CD14-positive monocyte (primary cell): Measurements from ENCODE around the gene UBE3A. TPM values are rescaled to one million over a fixed set of nuclear protein-coding genes. Genes with fewer than 3 reads are reported as not detected.

Experiments
- DNase-seq, 3 donors: peaks; one replicate each; pipeline ENCODE4 v3.0.0-alpha.2; 2011 to 2022
- H2AFZ ChIP-seq: 2 replicates; pipeline ENCODE4 v1.6.0; 2012; ENCODE audit warnings: mild to moderate bottlenecking, low read depth, low read length, inconsistent platforms; ENCODE audit not compliant: insufficient read depth, poor library complexity, severe bottlenecking
- H3K27ac ChIP-seq, 2 donors: 1 replicate in 1 of 2; 2 replicates in 1 of 2; pipeline ENCODE4 v1.5.1; 2012 to 2013; ENCODE audit warnings: low read length in 2 of 2, control low read depth in 1 of 2, inconsistent platforms in 1 of 2, low read depth in 1 of 2, mild to moderate bottlenecking in 1 of 2
- H3K27me3 ChIP-seq, 2 donors: one replicate each; pipeline versions ENCODE4 v1.6.0 to v1.6.1; 2011 to 2013; ENCODE audit warnings: low read length in 2 of 2; ENCODE audit not compliant: control insufficient read depth in 2 of 2, insufficient read depth in 2 of 2
- H3K36me3 ChIP-seq, 2 donors: replicated peaks in 1 of 2; 1 replicate in 1 of 2; 2 replicates in 1 of 2; pipeline versions ENCODE4 v1.5.1 to v1.6.1; 2012 to 2013; ENCODE audit warnings: low read length in 2 of 2, control low read depth in 1 of 2, inconsistent platforms in 1 of 2, mild to moderate bottlenecking in 1 of 2; ENCODE audit not compliant: insufficient read depth in 2 of 2, control insufficient read depth in 1 of 2
- H3K4me1 ChIP-seq, 2 donors: 1 replicate in 1 of 2; 2 replicates in 1 of 2; pipeline versions ENCODE4 v1.5.1 to v1.6.1; 2012 to 2013; ENCODE audit warnings: low read length in 2 of 2, control low read depth in 1 of 2, inconsistent platforms in 1 of 2, mild to moderate bottlenecking in 1 of 2, moderate library complexity in 1 of 2; ENCODE audit not compliant: insufficient read depth in 2 of 2, control insufficient read depth in 1 of 2
- H3K4me2 ChIP-seq: replicated peaks from 2 replicates; pipeline ENCODE3; 2012; ENCODE audit warnings: low read length, moderate library complexity, mild to moderate bottlenecking; ENCODE audit not compliant: poor library complexity, severe bottlenecking; ENCODE audit errors: extremely low read depth
- H3K4me3 ChIP-seq, 3 experiments: fragments of 200-600 bp in 1 of 3; sonication (generic) in 1 of 3; replicated peaks in 1 of 3; 1 replicate in 2 of 3; 2 replicates in 1 of 3; pipeline ENCODE4 v1.5.1; 2011 to 2013; ENCODE audit warnings: low read length in 3 of 3, mild to moderate bottlenecking in 3 of 3, control low read depth in 2 of 3, low read depth in 2 of 3, inconsistent platforms in 1 of 3, moderate library complexity in 1 of 3
- H3K79me2 ChIP-seq: 2 replicates; pipeline ENCODE4 v1.6.0; 2012; ENCODE audit warnings: mild to moderate bottlenecking, control low read depth, inconsistent platforms, low read length, moderate library complexity; ENCODE audit not compliant: insufficient read depth
- H3K9ac ChIP-seq: 2 replicates; pipeline ENCODE4 v1.6.0; 2017; ENCODE audit warnings: low read length, mild to moderate bottlenecking; ENCODE audit not compliant: insufficient read depth, poor library complexity, severe bottlenecking
- H3K9me3 ChIP-seq, 2 donors: replicated peaks in 1 of 2; 1 replicate in 1 of 2; 2 replicates in 1 of 2; pipeline versions ENCODE4 v1.5.1 to v1.6.1; 2012 to 2013; ENCODE audit warnings: low read length in 2 of 2, control low read depth in 1 of 2; ENCODE audit not compliant: control insufficient read depth in 1 of 2, insufficient read depth in 1 of 2
- H4K20me1 ChIP-seq: 2 replicates; pipeline ENCODE4 v1.6.0; 2012; ENCODE audit warnings: mild to moderate bottlenecking, low read length, control low read depth, moderate library complexity; ENCODE audit not compliant: insufficient read depth
- H3K27ac Mint-ChIP-seq, 7 donors: one replicate each; pipeline ENCODE4 v1.8.0; 2020; ENCODE audit warnings: mild to moderate bottlenecking in 7 of 7, mixed read lengths in 7 of 7, moderate library complexity in 6 of 7, inconsistent platforms in 2 of 7
- H3K27me3 Mint-ChIP-seq, 3 donors: one replicate each; pipeline ENCODE4 v1.8.0; 2021 to 2022; ENCODE audit warnings: low read depth in 3 of 3, mild to moderate bottlenecking in 3 of 3, mixed read lengths in 3 of 3, moderate library complexity in 3 of 3, inconsistent platforms in 1 of 3
- H3K36me3 Mint-ChIP-seq, 2 donors: one replicate each; pipeline ENCODE4 v1.8.0; 2020; ENCODE audit warnings: mixed read lengths in 2 of 2, inconsistent platforms in 1 of 2, mild to moderate bottlenecking in 1 of 2
- H3K4me1 Mint-ChIP-seq: one replicate; pipeline ENCODE4 v1.8.0; 2020; ENCODE audit warnings: mild to moderate bottlenecking, mixed read lengths
- H3K4me3 Mint-ChIP-seq, 2 donors: one replicate each; pipeline ENCODE4 v1.8.0; 2020; ENCODE audit warnings: mild to moderate bottlenecking in 2 of 2, mixed read lengths in 2 of 2, moderate library complexity in 1 of 2
- H3K9me3 Mint-ChIP-seq, 7 donors: one replicate each; pipeline ENCODE4 v1.8.0; 2020 to 2022; ENCODE audit warnings: mixed read lengths in 7 of 7, mild to moderate bottlenecking in 6 of 7, moderate library complexity in 6 of 7, inconsistent platforms in 2 of 7
- WGBS: methylation state at CpG from one replicate; pipeline ENCODE4 v1.1.5; 2013; ENCODE audit warnings: missing lambda C conversion rate; ENCODE audit not compliant: insufficient coverage; 5-methylcytosine and 5-hydroxymethylcytosine counted together
- intact Hi-C, 2 donors: fragments of 100-400 bp; cut with micrococcal nuclease; formaldehyde crosslinking; loops; one replicate each; pipeline versions ENCODE4 v1.15.0 to v1.15.1; 2023
- polyA plus RNA-seq, 3 donors: library from polyadenylated mRNA; depleted of rRNA in 1 of 3; unstranded in 2 of 3; stranded (reverse) in 1 of 3; fragments of 300-500 nt in 2 of 3; fragments of >200 nt in 1 of 3; fragmentation: Illumina TruSeq in 2 of 3; gene quantifications; 1 replicate in 2 of 3; 2 replicates in 1 of 3; pipeline ENCODE4 v1.2.3, GENCODE V29; 2012 to 2021
- TF ChIP-seq, protein P1 (sequence below): fragments of 200-600 bp; IDR thresholded peaks from one replicate; pipeline ENCODE4 v1.8.0; 2022; ENCODE audit warnings: antibody characterized with exemption, mild to moderate bottlenecking

The UBE3A gene
- polyA plus RNA-seq, 3 donors, result 13.9 to 73.3 (median 54.5) TPM

DNA sequence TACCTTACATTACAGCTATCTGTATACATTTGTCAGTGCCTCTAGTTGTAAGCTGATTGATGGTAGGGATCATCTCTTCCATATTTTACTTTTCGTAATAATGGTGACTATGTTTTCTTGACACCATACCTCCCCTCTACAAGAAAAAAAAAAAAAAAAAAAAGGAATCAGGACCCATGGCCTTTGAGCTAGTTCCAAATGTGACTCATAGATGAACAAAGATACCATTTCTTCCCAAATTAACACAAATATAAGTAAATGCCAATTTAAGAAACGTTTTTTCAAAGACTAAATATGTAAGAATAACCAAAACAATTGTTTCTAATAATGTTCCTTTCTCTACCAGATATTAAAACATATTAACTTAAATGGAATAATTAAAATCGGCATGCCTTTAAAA, 23.1 kb downstream of the UBE3A start:
- Histone ChIP-seq H3K4me3 (no peak overlapping the region), H4K20me1 (peaks cover 45% of the 10 kb centered on the region), H3K27me3 (no peaks in the 10 kb centered on the region), H3K79me2 (peaks cover 100% of the 10 kb centered on the region), H3K4me1 (peaks cover 11 to 12% of the 10 kb centered on the region in 2 donors), H3K9ac (no peak overlapping the region), H3K9me3 (peaks cover 0 to 20% of the 10 kb centered on the region in 2 donors), H3K36me3 (peaks cover 0 to 11% of the 10 kb centered on the region in 2 donors), H3K4me2 (no peak overlapping the region), H3K27ac (no peak overlapping the region), H2AFZ (no peak overlapping the region)
- WGBS, result no CpG with 5 or more reads among the region's 3 CpGs
- intact Hi-C loops, result no loop called here
- Mint-ChIP-seq H3K4me3 (no peak overlapping the region), H3K36me3 (peaks cover 9 to 17% of the 10 kb centered on the region in 2 donors), H3K4me1 (peaks cover 21% of the 10 kb centered on the region), H3K27me3 (no peaks in the 10 kb centered on the region), H3K27ac (no peak overlapping the region), H3K9me3 (peaks cover 4 to 20% (median 15%) of the 10 kb centered on the region in 7 donors)
- TF ChIP-seq, protein P1, sequence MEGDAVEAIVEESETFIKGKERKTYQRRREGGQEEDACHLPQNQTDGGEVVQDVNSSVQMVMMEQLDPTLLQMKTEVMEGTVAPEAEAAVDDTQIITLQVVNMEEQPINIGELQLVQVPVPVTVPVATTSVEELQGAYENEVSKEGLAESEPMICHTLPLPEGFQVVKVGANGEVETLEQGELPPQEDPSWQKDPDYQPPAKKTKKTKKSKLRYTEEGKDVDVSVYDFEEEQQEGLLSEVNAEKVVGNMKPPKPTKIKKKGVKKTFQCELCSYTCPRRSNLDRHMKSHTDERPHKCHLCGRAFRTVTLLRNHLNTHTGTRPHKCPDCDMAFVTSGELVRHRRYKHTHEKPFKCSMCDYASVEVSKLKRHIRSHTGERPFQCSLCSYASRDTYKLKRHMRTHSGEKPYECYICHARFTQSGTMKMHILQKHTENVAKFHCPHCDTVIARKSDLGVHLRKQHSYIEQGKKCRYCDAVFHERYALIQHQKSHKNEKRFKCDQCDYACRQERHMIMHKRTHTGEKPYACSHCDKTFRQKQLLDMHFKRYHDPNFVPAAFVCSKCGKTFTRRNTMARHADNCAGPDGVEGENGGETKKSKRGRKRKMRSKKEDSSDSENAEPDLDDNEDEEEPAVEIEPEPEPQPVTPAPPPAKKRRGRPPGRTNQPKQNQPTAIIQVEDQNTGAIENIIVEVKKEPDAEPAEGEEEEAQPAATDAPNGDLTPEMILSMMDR, result no peak
- DNase-seq, result no peak

DNA sequence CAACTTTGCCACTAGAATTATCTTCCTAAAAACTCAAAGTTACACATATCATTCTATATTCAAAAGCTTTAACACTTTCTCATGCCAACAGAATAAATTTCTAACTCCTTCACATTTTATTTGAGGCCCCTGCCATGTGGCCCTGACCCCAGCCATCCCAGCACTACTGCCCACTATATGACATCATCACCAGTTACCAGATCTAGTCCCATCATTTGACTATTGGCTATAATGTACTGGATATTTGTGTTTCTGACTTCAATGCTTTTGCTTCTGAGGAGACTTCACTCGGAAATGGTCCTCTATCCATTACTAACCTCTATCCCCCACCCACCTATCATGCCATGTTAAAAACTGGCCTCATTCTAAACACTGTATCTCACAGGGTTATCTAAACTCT, 23.6 kb downstream of the UBE3A start:
- H4K20me1 ChIP-seq, result peaks cover 46% of the 10 kb centered on the region
- Mint-ChIP-seq H3K9me3 (peaks cover 4 to 18% (median 13%) of the 10 kb centered on the region in 7 donors), H3K36me3 (peaks cover 9 to 15% of the 10 kb centered on the region in 2 donors), H3K4me3 (no peak overlapping the region), H3K4me1 (peaks cover 24% of the 10 kb centered on the region), H3K27me3 (no peaks in the 10 kb centered on the region), H3K27ac (peak overlapping the region in 2 of 7 donors; percentile 1 to 6)
- WGBS, result 100% methylated on average over 1 of the region's 1 CpG
- H3K27ac ChIP-seq, result no peak overlapping the region
- peaks cover 15 to 17% of the 10 kb centered on the region in 2 donors for H3K4me1 ChIP-seq
- H3K9me3 ChIP-seq, result peaks cover 0 to 15% of the 10 kb centered on the region in 2 donors
- H3K4me2 ChIP-seq, result no peak overlapping the region
- no peak for DNase-seq
- no peak overlapping the region for H2AFZ ChIP-seq
- TF ChIP-seq, protein P1, result no peak
- no peak overlapping the region for H3K4me3 ChIP-seq
- no peaks in the 10 kb centered on the region for H3K27me3 ChIP-seq
- peaks cover 100% of the 10 kb centered on the region for H3K79me2 ChIP-seq
- intact Hi-C loops, result no loop called here
- no peak overlapping the region for H3K9ac ChIP-seq
- peaks cover 0 to 11% of the 10 kb centered on the region in 2 donors for H3K36me3 ChIP-seq
